Heart left ventricle (tissue), 16 donors: ENCODE data around the gene STIM1. TPM values are rescaled to one million over a fixed set of nuclear protein-coding genes. Genes with fewer than 3 reads are reported as not detected.

ENCODE experiments used
- ATAC-seq, 4 donors: fragments of 200-7000 bp; cut with Tn5 transposase; one replicate each; pipeline ENCODE4 v1.9.1; 2020 to 2022; ENCODE audit warnings: moderate library complexity in 4 of 4, mild to moderate bottlenecking in 3 of 4, moderate number of reproducible peaks in 1 of 4
- DNase-seq, 5 donors: peaks; one replicate each; pipeline ENCODE4 v3.0.0-alpha.2; 2020
- H3K27ac ChIP-seq, 12 donors: fragments of 200-600 bp; sonication (generic) in 4 of 12; one replicate each; pipeline versions ENCODE4 v1.5.0 to v1.8.0; 2016 to 2022; ENCODE audit warnings: mild to moderate bottlenecking in 2 of 12
- H3K27me3 ChIP-seq, 9 donors: fragments of 200-600 bp; sonication (generic) in 2 of 9; one replicate each; pipeline versions ENCODE4 v1.5.1 to v1.8.0; 2016 to 2022; ENCODE audit warnings: mild to moderate bottlenecking in 3 of 9
- H3K36me3 ChIP-seq, 9 donors: fragments of 200-600 bp; sonication (generic) in 2 of 9; one replicate each; pipeline versions ENCODE4 v1.5.0 to v1.8.0; 2018 to 2022; ENCODE audit warnings: mild to moderate bottlenecking in 2 of 9
- H3K4me1 ChIP-seq, 12 donors: fragments of 200-600 bp; sonication (generic) in 4 of 12; one replicate each; pipeline versions ENCODE4 v1.5.0 to v1.8.0; 2016 to 2022; ENCODE audit warnings: mild to moderate bottlenecking in 3 of 12
- H3K4me3 ChIP-seq, 12 donors: fragments of 200-600 bp; sonication (generic) in 4 of 12; one replicate each; pipeline versions ENCODE4 v1.5.0 to v1.8.0; 2017 to 2022; ENCODE audit warnings: mild to moderate bottlenecking in 9 of 12, moderate library complexity in 4 of 12
- H3K9me3 ChIP-seq, 12 donors: fragments of 200-600 bp; sonication (generic) in 4 of 12; one replicate each; pipeline versions ENCODE4 v1.5.0 to v1.8.0; 2016 to 2022; ENCODE audit warnings: mild to moderate bottlenecking in 1 of 12
- CTCF ChIP-seq, 12 donors: fragments of 200-600 bp; sonication (generic) in 4 of 12; IDR thresholded peaks; one replicate each; pipeline versions ENCODE4 v1.5.0 to v1.8.0; 2018 to 2022; ENCODE audit warnings: antibody characterized with exemption in 12 of 12, mild to moderate bottlenecking in 5 of 12
- POLR2A ChIP-seq, 2 donors: fragments of 450-650 bp; IDR thresholded peaks; one replicate each; pipeline ENCODE4 v1.6.1; 2017; ENCODE audit warnings: antibody characterized with exemption in 2 of 2, mild to moderate bottlenecking in 2 of 2, moderate library complexity in 2 of 2
- WGBS, 4 donors: extraction: QIAGEN DNeasy Blood & Tissue Kit in 2 of 4; methylation state at CpG; one replicate each; pipeline versions ENCODE4 v1.1.5 to v1.1.7; 2013 to 2018; 5-methylcytosine and 5-hydroxymethylcytosine counted together
- intact Hi-C, 10 donors: fragments of 100-400 bp; cut with DNase I; formaldehyde crosslinking; loops; one replicate each; pipeline versions ENCODE4 v1.11.1 to v1.14.2; 2022
- polyA plus RNA-seq, 2 donors: library from polyadenylated mRNA; stranded (reverse); fragments of 200-250 nt; gene quantifications; one replicate each; pipeline ENCODE4 v1.2.3, GENCODE V29; 2013
- total RNA-seq, 9 donors: library from RNA; depleted of rRNA in 2 of 9; stranded (reverse); fragments of >200 nt in 2 of 9; fragmentation: NEBNext Ultra II Directional in 3 of 9; extraction: Animal tissue kit (Norgen Biotek cat#: 25700) in 3 of 9; gene quantifications; one replicate each; pipeline versions ENCODE4 v1.1.0 to v1.2.4, GENCODE V29; 2016 to 2023
- donor health status: ischemic (EF 13 %, LVEDD 7.1; RV severe dilation, severe dysfunction).
- donor health status: healthy with polysubstance abuse.
- donor health status: DM: no; HTN: yes; CAD: no.
- donor health status: DM: no; HTN: no; CAD: no.
- donor health status: ischemic (EF 25% LVEDD 6.9; RV normal size, moderate dysfunction).
- donor health status: ischemic (EF 25% LVEDD 5.7; RV mildly dilated, moderate dysfunction).
- donor health status: healthy.
- donor health status: DM: yes; HTN: yes; CAD: no.
- donor health status: ischemic (EF 35%, LVEDD 5.7; RV mildly dilated, moderate dysfunction).
- donor health status: nonischemic (EF 11% LVEDD 7.7; RV severe dilation, severe dysfunction).
- donor health status: DM: yes; HTN: yes; CAD: no.
- donor health status: PGD.
- donor health status: ischemic (EF 29% LVEDD 5.4; RV normal size, mild dysfunction).
- donor health status: nonischemic (EF 23%, LVEDD 6.1; RV moderate dilation, normal function).

Gene STIM1
- total and polyA plus RNA-seq, 11 donors, result 13.2 to 42.9 (median 28.9) TPM

GRCh38 chr11:3816673-3817072 is 38.8 kb upstream of the STIM1 start:
- intact Hi-C loops, result no loop called here

DNA sequence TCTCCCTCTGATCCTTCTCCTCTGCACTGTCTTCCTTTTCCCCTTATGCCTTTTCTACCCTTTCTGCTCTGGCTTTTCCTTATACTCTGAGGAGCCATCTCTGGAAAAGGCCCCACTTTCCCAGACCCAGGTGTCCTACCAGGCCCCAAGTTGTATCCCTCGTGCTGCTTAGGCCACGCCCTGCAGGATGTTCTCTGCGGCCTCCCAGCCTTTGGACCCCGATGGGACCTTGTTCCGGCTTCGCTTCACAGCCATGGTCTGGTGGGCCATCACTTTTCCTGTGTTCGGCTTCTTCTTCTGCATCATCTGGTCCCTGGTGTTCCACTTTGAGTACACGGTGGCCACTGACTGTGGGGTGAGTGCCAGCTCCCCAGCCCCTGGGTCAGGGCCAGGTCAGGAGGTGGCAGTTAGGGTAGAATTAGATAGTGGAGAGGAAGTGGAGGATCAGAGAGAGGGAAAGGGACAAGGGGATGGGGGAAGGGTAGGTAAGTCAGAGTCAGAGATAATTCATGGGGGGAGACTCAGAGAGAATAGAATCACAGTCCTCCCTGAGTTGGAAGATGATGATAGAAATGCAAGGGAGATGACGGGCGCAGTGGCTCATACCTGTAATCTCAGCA is 38.2 kb upstream of the STIM1 start:
- ATAC-seq (no peak), DNase-seq (peak in 2 of 5 donors; percentile 24)
- no peaks in the 10 kb centered on the region for H3K9me3 ChIP-seq

More at GRCh38 chr11:3816673-3817072, 38.8 kb upstream of the STIM1 start:
- Histone ChIP-seq H3K27ac (peak overlapping the region in 5 of 12 donors; percentile 47 to 82 (median 71)), H3K4me3 (no peak overlapping the region), H3K4me1 (peaks cover 0 to 21% (median 2%) of the 10 kb centered on the region in 12 donors), H3K36me3 (peaks cover 0 to 5% (median 0%) of the 10 kb centered on the region in 9 donors), H3K27me3 (no peaks in the 10 kb centered on the region), H3K9me3 (no peaks in the 10 kb centered on the region)
- TF ChIP-seq POLR2A (IDR thresholded peaks at IDR 0.05), result no peak
- no peak for TF ChIP-seq CTCF (IDR thresholded peaks at IDR 0.05)
- 91 to 96% (median 94%) methylated on average over 2 of the region's 2 CpGs; no CpG with 5 or more reads in 1 of the 4 donors for WGBS, 4 donors
- ATAC-seq, result no peak
- DNase-seq, result peak in 1 of 5 donors; percentile 8

DNA sequence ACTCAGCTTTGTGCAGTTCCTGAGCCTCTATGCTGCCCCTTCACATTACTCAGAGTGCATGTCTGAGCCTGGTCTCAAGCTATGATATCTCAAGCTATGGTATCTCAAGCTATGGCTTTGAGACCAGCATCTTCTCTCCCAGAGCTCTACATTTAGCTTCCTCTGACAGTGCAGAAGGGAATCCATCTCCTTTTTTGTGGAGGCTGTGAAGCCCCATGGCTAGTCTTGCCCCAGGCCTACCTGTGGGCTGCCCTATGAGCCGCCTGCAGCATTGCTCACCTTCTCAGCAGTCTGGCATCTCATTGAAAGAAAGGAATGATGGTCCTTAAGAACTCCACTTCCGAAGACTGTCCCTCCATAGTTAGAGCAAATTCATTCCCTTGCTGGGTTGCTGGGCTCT is 34.5 kb upstream of the STIM1 start:
- intact Hi-C loops, result no loop called here
- no peak overlapping the region for H3K4me3 ChIP-seq
- H3K27ac ChIP-seq, result no peak overlapping the region
- H3K9me3 ChIP-seq, result no peaks in the 10 kb centered on the region
- DNase-seq (peak in 1 of 5 donors; percentile 0), ATAC-seq (no peak)
- H3K4me1 ChIP-seq, result peaks cover 0 to 18% (median 5%) of the 10 kb centered on the region in 12 donors
- H3K27me3 ChIP-seq, result no peaks in the 10 kb centered on the region
- TF ChIP-seq POLR2A (IDR thresholded peaks at IDR 0.05), result no peak
- no peak for TF ChIP-seq CTCF (IDR thresholded peaks at IDR 0.05)
- 98 to 100% (median 99%) methylated on average over 2 of the region's 2 CpGs for WGBS, 4 donors
- H3K36me3 ChIP-seq, result peaks cover 0 to 15% (median 4%) of the 10 kb centered on the region in 9 donors

More for the DNA sequence above, 38.2 kb upstream of the STIM1 start:
- intact Hi-C loops, result no loop called here
- H3K27me3 ChIP-seq, result no peaks in the 10 kb centered on the region
- H3K4me1 ChIP-seq, result peaks cover 0 to 21% (median 2%) of the 10 kb centered on the region in 12 donors
- no peak overlapping the region for H3K27ac ChIP-seq
- TF ChIP-seq CTCF (IDR thresholded peaks at IDR 0.05) (no peak), POLR2A (IDR thresholded peaks at IDR 0.05) (no peak)
- no peak overlapping the region for H3K4me3 ChIP-seq
- 85 to 90% (median 86%) methylated on average over 10 of the region's 10 CpGs for WGBS, 4 donors
- H3K36me3 ChIP-seq, result peaks cover 0 to 5% (median 0%) of the 10 kb centered on the region in 9 donors

- ATAC-seq (no peak), DNase-seq (peak in 1 of 5 donors; percentile 3)
- TF ChIP-seq POLR2A (IDR thresholded peaks at IDR 0.05), result no peak
- no peak for TF ChIP-seq CTCF (IDR thresholded peaks at IDR 0.05)
- intact Hi-C loops, result no loop called here
- Histone ChIP-seq H3K27me3 (no peaks in the 10 kb centered on the region), H3K27ac (no peak overlapping the region), H3K9me3 (no peaks in the 10 kb centered on the region), H3K4me3 (no peak overlapping the region), H3K36me3 (peaks cover 0 to 29% (median 17%) of the 10 kb centered on the region in 9 donors), H3K4me1 (peaks cover 0 to 19% (median 0%) of the 10 kb centered on the region in 12 donors)
- 93 to 99% (median 96%) methylated on average over 7 of the region's 7 CpGs for WGBS, 4 donors
These were observed 33.2 kb upstream of the STIM1 start for GRCh38 chr11:3822312-3822711.
